Measurements from ENCODE around the gene KRTAP9-6. TPM values are rescaled to one million over a fixed set of nuclear protein-coding genes. Genes with fewer than 3 reads are reported as not detected.

Gene KRTAP9-6
- polyA plus RNA-seq, 3 donors = not detected

DNA sequence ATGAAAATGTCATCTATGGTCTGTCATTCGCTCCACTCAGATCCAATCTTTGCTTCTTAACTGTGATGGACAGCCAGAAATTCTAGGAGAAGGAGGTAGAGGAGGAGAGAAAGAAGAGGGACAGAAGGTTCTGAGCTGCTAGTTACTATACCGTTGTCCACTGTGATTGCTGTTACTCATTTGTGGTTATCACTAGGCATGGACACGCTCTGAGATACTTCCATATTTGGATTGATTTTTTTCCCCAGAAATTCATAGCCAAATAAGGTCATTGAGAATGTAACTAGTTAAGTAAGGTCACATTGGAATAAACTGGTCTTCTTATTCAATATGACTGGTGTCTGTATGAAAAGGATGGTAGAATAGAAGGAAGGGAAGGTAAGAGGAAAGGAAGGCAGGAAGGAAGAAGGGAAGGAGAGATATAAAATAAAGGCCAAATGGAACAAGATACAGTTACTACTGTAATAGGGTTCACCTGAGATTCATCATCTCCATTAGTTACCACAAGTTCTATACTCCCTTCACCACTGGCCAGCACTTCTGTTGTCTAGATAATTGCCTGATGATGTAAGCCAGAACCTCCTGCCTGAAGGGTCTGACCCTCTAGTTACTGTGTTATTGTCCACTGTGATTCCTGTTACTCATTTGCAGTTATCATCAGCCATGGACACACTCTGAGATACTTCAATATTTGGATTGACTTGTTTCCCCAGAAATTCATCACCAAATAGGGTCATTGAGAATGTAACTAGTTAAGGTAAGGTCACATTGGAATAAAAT lies 13.2 kb downstream of the KRTAP9-6 start:
- H3K4me2 ChIP-seq (replicated peaks; ENCODE audit: extremely low read depth, low read length, poor library complexity, severe bottlenecking) = no peak overlapping the region
- H3K4me3 ChIP-seq (replicated peaks in 1 of 3; ENCODE audit: low read depth in 2 of 3, low read length in 3 of 3) = no peak overlapping the region
- H3K36me3 ChIP-seq (replicated peaks in 1 of 2; ENCODE audit: control insufficient read depth in 1 of 2, insufficient read depth in 2 of 2, low read length in 2 of 2) = no peaks in the 10 kb centered on the region
- no peak overlapping the region for H3K9ac ChIP-seq (ENCODE audit: insufficient read depth, low read length, poor library complexity, severe bottlenecking)
- no peak overlapping the region for H3K27ac ChIP-seq (ENCODE audit: low read depth in 1 of 2, low read length in 2 of 2)
- Mint-ChIP-seq H3K36me3 (no peaks in the 10 kb centered on the region), H3K9me3 (peaks cover 0 to 2% (median 0%) of the 10 kb centered on the region in 7 donors), H3K27ac (no peak overlapping the region), H3K4me1 (no peaks in the 10 kb centered on the region), H3K4me3 (no peak overlapping the region), H3K27me3 (ENCODE audit: low read depth in 3 of 3) (peaks cover 0 to 13% (median 10%) of the 10 kb centered on the region in 3 donors)
- no peaks in the 10 kb centered on the region for H4K20me1 ChIP-seq (ENCODE audit: insufficient read depth, low read length)
- WGBS (ENCODE audit: insufficient coverage) = 100% methylated on average over 1 of the region's 3 CpGs
- no peaks in the 10 kb centered on the region for H3K4me1 ChIP-seq (ENCODE audit: control insufficient read depth in 1 of 2, insufficient read depth in 2 of 2, low read length in 2 of 2)
- intact Hi-C loops (cut with micrococcal nuclease) = no loop called here
- peaks cover 11 to 12% of the 10 kb centered on the region in 2 donors for H3K27me3 ChIP-seq (ENCODE audit: control insufficient read depth in 2 of 2, insufficient read depth in 2 of 2, low read length in 2 of 2)
- no peaks in the 10 kb centered on the region for H3K9me3 ChIP-seq (replicated peaks in 1 of 2; ENCODE audit: control insufficient read depth in 1 of 2, insufficient read depth in 1 of 2, low read length in 2 of 2)
- H3K79me2 ChIP-seq (ENCODE audit: insufficient read depth, low read length) = no peaks in the 10 kb centered on the region
- H2AFZ ChIP-seq (ENCODE audit: insufficient read depth, low read depth, low read length, poor library complexity, severe bottlenecking) = no peak overlapping the region
- TF ChIP-seq, protein P1, sequence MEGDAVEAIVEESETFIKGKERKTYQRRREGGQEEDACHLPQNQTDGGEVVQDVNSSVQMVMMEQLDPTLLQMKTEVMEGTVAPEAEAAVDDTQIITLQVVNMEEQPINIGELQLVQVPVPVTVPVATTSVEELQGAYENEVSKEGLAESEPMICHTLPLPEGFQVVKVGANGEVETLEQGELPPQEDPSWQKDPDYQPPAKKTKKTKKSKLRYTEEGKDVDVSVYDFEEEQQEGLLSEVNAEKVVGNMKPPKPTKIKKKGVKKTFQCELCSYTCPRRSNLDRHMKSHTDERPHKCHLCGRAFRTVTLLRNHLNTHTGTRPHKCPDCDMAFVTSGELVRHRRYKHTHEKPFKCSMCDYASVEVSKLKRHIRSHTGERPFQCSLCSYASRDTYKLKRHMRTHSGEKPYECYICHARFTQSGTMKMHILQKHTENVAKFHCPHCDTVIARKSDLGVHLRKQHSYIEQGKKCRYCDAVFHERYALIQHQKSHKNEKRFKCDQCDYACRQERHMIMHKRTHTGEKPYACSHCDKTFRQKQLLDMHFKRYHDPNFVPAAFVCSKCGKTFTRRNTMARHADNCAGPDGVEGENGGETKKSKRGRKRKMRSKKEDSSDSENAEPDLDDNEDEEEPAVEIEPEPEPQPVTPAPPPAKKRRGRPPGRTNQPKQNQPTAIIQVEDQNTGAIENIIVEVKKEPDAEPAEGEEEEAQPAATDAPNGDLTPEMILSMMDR (IDR thresholded peaks at IDR 0.05) = no peak
- no peak for DNase-seq

DNA sequence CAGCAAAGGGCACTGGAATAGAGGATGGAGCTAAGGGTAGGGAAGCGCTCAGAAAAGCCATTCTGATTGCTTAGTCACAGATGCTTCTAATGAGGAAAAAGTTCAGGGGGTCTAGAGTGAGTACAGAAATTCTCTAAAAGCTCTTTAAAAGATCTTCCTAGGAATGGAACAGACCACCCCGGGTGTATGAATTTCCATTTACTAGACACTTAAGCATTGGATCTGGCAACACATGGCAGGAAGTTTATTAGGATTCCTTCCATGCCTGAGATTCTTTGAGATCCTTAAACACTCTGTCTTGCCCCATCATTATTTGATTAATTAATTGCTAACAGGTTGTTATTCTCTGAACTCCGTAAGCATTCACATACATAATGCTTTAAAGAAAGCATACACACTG lies 18.9 kb downstream of the KRTAP9-6 start:
- Mint-ChIP-seq H3K4me1 (peaks cover 22% of the 10 kb centered on the region), H3K9me3 (peaks cover 0 to 4% (median 0%) of the 10 kb centered on the region in 7 donors), H3K36me3 (no peaks in the 10 kb centered on the region), H3K27me3 (ENCODE audit: low read depth in 3 of 3) (peaks cover 2 to 5% (median 2%) of the 10 kb centered on the region in 3 donors), H3K4me3 (no peak overlapping the region), H3K27ac (peak overlapping the region in 1 of 7 donors; percentile 32)
- no peaks in the 10 kb centered on the region for H4K20me1 ChIP-seq (ENCODE audit: insufficient read depth, low read length)
- H3K9me3 ChIP-seq (replicated peaks in 1 of 2; ENCODE audit: control insufficient read depth in 1 of 2, insufficient read depth in 1 of 2, low read length in 2 of 2) = no peaks in the 10 kb centered on the region
- no peak overlapping the region for H3K4me2 ChIP-seq (replicated peaks; ENCODE audit: extremely low read depth, low read length, poor library complexity, severe bottlenecking)
- peaks cover 11 to 13% of the 10 kb centered on the region in 2 donors for H3K27me3 ChIP-seq (ENCODE audit: control insufficient read depth in 2 of 2, insufficient read depth in 2 of 2, low read length in 2 of 2)
- WGBS (ENCODE audit: insufficient coverage) = 43% methylated on average over 1 of the region's 3 CpGs
- H3K27ac ChIP-seq (ENCODE audit: low read depth in 1 of 2, low read length in 2 of 2) = no peak overlapping the region
- intact Hi-C loops (cut with micrococcal nuclease) = no loop called here
- TF ChIP-seq, protein P1 (IDR thresholded peaks at IDR 0.05) = no peak
- H3K4me3 ChIP-seq (replicated peaks in 1 of 3; ENCODE audit: low read depth in 2 of 3, low read length in 3 of 3) = no peak overlapping the region
- H2AFZ ChIP-seq (ENCODE audit: insufficient read depth, low read depth, low read length, poor library complexity, severe bottlenecking) = no peak overlapping the region
- H3K9ac ChIP-seq (ENCODE audit: insufficient read depth, low read length, poor library complexity, severe bottlenecking) = no peak overlapping the region
- H3K79me2 ChIP-seq (ENCODE audit: insufficient read depth, low read length) = no peaks in the 10 kb centered on the region
- DNase-seq = no peak
- H3K36me3 ChIP-seq (replicated peaks in 1 of 2; ENCODE audit: control insufficient read depth in 1 of 2, insufficient read depth in 2 of 2, low read length in 2 of 2) = no peaks in the 10 kb centered on the region
- H3K4me1 ChIP-seq (ENCODE audit: control insufficient read depth in 1 of 2, insufficient read depth in 2 of 2, low read length in 2 of 2) = peaks cover 19 to 31% of the 10 kb centered on the region in 2 donors
